SH-SY5Y (cell line): ENCODE data around the gene PLCG1.

Experiments used
- GATA2 ChIP-seq: IDR thresholded peaks from 2 replicates; pipeline ENCODE4 v1.6.1; 2011; ENCODE audit warnings: mild to moderate bottlenecking, low read depth, low read length
- GATA3 ChIP-seq: IDR thresholded peaks from 2 replicates; pipeline ENCODE4 v1.6.1; 2011; ENCODE audit warnings: low read depth, mild to moderate bottlenecking, low read length, moderate library complexity

DNA sequence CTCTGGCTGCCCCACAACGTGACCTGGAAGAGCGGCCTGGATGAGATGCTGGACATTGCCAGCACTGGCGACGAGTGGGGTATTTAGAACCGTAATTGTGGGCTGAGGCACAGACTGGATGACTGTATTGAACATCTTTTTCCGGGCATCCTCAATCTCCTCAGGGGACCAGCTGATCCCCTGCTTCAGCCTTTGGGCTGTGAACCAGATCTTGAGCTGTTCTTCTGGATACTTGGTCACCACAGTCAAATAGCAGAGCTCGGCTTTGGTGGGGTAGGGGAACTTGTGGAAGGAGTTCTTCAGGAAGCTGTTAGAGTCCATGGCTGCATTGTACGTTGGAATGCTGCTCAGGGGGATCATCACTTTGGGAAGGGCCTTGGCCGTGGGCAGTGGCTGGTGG is 66.3 kb downstream of the PLCG1 start:
- TF ChIP-seq GATA3, result no peak
- TF ChIP-seq GATA2, result no peak
